NK-92 (cell line): ENCODE measurements around the gene CASP9.
"Not testable (repeated sequence)": the region's sequence is repeated elsewhere in the genome, so short reads cannot be mapped to it uniquely, and the experiment has no call there.

Source experiments
- DNase-seq: peaks from one replicate; lab custom pipeline; 2025; ENCODE audit not compliant: unreplicated experiment; lab: John Stamatoyannopoulos, UW

CASP9 gene

GRCh38 chr1:15526021-15526489 is 2.0 kb upstream of the CASP9 start:
- no peak for DNase-seq

GRCh38 chr1:15525050-15526020 is 1.3 kb upstream of the CASP9 start:
- DNase-seq, result no peak

GRCh38 chr1:15524283-15525049 is 451 bp upstream of the CASP9 start:
- DNase-seq, result peak; percentile 100

- DNase-seq, result no peak
Measured at GRCh38 chr1:15523104-15524020, 653 bp downstream of the CASP9 start.

- DNase-seq, result no peak
Measured at GRCh38 chr1:15522551-15522950, 1.5 kb downstream of the CASP9 start.

- not testable (repeated sequence) for DNase-seq
Measured at GRCh38 chr1:15521206-15521906, 2.7 kb downstream of the CASP9 start.

- no peak for DNase-seq
Measured at GRCh38 chr1:15519625-15520024, 4.4 kb downstream of the CASP9 start.

- DNase-seq, result no peak
Measured at GRCh38 chr1:15515022-15515663, 8.9 kb downstream of the CASP9 start.

- DNase-seq, result not testable (repeated sequence)
Measured at GRCh38 chr1:15514557-15514956, 9.5 kb downstream of the CASP9 start.

GRCh38 chr1:15513919-15514318 is 10.1 kb downstream of the CASP9 start:
- no peak for DNase-seq

- DNase-seq, result no peak
Measured at GRCh38 chr1:15513192-15513591, 10.8 kb downstream of the CASP9 start.

- no peak for DNase-seq
Measured at GRCh38 chr1:15510611-15511405, 13.2 kb downstream of the CASP9 start.

GRCh38 chr1:15509586-15509985 is 14.4 kb downstream of the CASP9 start:
- no peak for DNase-seq

GRCh38 chr1:15508700-15509487 is 15.1 kb downstream of the CASP9 start:
- DNase-seq, result no peak

GRCh38 chr1:15507278-15507677 is 16.7 kb downstream of the CASP9 start:
- DNase-seq, result no peak

- no peak for DNase-seq
Measured at GRCh38 chr1:15506831-15507230, 17.2 kb downstream of the CASP9 start.

- DNase-seq, result no peak
Measured at GRCh38 chr1:15504436-15504835, 19.6 kb downstream of the CASP9 start.
